Ascending aorta (tissue), 2 donors: ENCODE results near the gene AP5Z1. TPM values are rescaled to one million over a fixed set of nuclear protein-coding genes. Genes with fewer than 3 reads are reported as not detected.

Experiments used
- DNase-seq, 2 donors: peaks; one replicate each; pipeline ENCODE4 v3.0.0-alpha.2; 2019; ENCODE audit warnings: low spot score in 2 of 2
- H3K27ac ChIP-seq, 2 donors: fragments of 200-600 bp; sonication (generic); one replicate each; pipeline ENCODE4 v1.5.1; 2016 to 2017; ENCODE audit warnings: mild to moderate bottlenecking in 1 of 2
- H3K27me3 ChIP-seq: fragments of 200-600 bp; sonication (generic); one replicate; pipeline ENCODE4 v1.5.1; 2017
- H3K36me3 ChIP-seq, 2 donors: fragments of 200-600 bp; sonication (generic); one replicate each; pipeline ENCODE4 v1.5.1; 2016
- H3K4me1 ChIP-seq, 2 donors: fragments of 200-600 bp; sonication (generic); one replicate each; pipeline ENCODE4 v1.5.1; 2016 to 2017; ENCODE audit warnings: mild to moderate bottlenecking in 1 of 2
- H3K4me3 ChIP-seq, 2 donors: fragments of 200-600 bp; sonication (generic); one replicate each; pipeline ENCODE4 v1.5.1; 2016 to 2017; ENCODE audit warnings: mild to moderate bottlenecking in 1 of 2
- H3K9me3 ChIP-seq, 2 donors: fragments of 200-600 bp; sonication (generic); one replicate each; pipeline ENCODE4 v1.5.1; 2016
- intact Hi-C: fragments of 100-400 bp; cut with DNase I; formaldehyde crosslinking; loops from one replicate; pipeline ENCODE4 v1.15.1; 2023
- total RNA-seq: library from RNA; depleted of rRNA; stranded (reverse); fragments of >200 nt; gene quantifications from one replicate; pipeline ENCODE4 v1.1.0, GENCODE V29; 2016
- TF ChIP-seq, protein P1 (sequence below), 3 experiments: fragments of 200-600 bp in 2 of 3; fragments of 450-650 bp in 1 of 3; sonication (generic) in 2 of 3; IDR thresholded peaks; one replicate each; pipeline ENCODE4 v1.5.1; 2016 to 2019; ENCODE audit warnings: antibody characterized with exemption in 3 of 3, mild to moderate bottlenecking in 1 of 3, moderate library complexity in 1 of 3

Gene AP5Z1
- total RNA-seq, 1 donor from 2014 or later: 115 TPM

DNA sequence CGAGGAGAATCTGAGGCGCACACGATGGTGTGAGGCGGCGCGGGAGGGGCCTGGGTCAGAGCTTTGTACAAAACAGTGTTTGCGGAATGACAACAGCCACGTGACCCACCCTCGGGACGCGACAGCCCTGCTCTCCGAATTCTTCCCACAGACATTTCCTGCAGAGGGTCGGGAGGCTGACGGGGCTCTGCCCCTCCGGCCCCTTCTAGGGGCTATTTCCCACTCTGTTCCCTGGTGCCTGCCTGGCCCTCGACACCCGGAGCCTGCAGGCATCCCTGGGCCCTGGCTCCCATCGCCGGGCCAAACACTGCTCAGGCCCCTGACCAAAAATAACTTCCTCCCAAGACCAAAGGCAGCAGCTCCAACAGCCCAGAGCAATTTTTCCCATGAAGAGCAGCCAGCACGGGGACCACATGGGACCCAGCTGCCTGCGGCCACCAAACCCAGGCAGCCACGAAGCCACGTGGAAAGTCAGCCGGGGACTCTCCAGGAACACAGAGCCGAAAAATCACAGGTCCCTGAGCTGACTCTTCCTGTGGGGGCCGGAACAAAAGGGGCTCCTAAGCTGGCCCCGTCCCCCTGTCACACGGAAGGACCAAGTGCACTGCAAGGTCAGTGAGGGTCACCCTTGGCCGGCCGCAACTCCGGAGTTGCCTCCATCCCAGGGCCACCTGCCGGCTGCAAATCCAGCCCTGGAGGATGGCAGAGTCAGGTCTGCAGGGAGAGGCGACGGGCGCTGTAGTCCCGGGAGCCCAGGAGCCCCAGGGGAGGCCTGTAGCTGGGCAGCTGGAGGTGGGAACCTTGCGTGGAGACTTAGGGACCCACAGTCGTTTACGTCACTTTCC, 44.4 kb downstream of the AP5Z1 start:
- H3K27me3 ChIP-seq: no peaks in the 10 kb centered on the region
- peak overlapping the region in 1 of 2 donors; percentile 21 for H3K4me3 ChIP-seq
- intact Hi-C loops: no loop called here
- DNase-seq: no peak
- H3K36me3 ChIP-seq: no peaks in the 10 kb centered on the region
- H3K9me3 ChIP-seq: no peaks in the 10 kb centered on the region
- H3K27ac ChIP-seq: no peak overlapping the region
- peaks cover 0 to 6% of the 10 kb centered on the region in 2 donors for H3K4me1 ChIP-seq
- TF ChIP-seq, protein P1, sequence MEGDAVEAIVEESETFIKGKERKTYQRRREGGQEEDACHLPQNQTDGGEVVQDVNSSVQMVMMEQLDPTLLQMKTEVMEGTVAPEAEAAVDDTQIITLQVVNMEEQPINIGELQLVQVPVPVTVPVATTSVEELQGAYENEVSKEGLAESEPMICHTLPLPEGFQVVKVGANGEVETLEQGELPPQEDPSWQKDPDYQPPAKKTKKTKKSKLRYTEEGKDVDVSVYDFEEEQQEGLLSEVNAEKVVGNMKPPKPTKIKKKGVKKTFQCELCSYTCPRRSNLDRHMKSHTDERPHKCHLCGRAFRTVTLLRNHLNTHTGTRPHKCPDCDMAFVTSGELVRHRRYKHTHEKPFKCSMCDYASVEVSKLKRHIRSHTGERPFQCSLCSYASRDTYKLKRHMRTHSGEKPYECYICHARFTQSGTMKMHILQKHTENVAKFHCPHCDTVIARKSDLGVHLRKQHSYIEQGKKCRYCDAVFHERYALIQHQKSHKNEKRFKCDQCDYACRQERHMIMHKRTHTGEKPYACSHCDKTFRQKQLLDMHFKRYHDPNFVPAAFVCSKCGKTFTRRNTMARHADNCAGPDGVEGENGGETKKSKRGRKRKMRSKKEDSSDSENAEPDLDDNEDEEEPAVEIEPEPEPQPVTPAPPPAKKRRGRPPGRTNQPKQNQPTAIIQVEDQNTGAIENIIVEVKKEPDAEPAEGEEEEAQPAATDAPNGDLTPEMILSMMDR (IDR thresholded peaks at IDR 0.05): no peak

DNA sequence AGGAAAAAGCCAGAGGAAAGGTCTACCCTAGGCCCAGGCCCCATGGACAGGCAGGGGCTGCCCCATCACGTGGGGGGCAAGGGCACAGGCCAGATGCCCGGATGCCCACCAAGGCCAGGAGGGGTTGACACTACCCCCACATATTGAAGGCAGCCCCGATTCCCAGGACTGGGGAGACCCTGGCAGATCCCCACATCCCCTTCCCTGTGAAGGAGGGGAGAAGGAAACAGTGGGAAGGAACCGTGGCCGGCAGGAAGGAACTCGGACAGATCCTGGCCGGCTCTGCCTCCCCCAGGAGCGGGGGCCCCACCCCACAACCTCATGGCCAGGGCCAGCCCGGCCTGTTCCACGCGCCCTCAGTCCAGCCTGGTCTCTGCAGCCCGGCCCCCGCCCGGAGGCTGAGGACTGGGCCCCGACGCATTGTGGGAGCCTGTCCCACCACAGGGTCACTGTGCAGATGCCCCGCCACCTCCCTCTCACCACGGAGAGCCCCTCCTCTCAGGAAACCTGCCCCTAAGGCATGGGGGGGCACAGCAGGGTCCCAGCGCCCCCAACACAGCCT, 45.1 kb downstream of the AP5Z1 start:
- intact Hi-C loops: no loop called here
- DNase-seq: no peak
- Histone ChIP-seq H3K27me3 (no peaks in the 10 kb centered on the region), H3K36me3 (no peaks in the 10 kb centered on the region), H3K4me3 (no peak overlapping the region), H3K4me1 (peaks cover 0 to 6% of the 10 kb centered on the region in 2 donors), H3K27ac (no peak overlapping the region), H3K9me3 (no peaks in the 10 kb centered on the region)
- TF ChIP-seq, protein P1 (IDR thresholded peaks at IDR 0.05): no peak

DNA sequence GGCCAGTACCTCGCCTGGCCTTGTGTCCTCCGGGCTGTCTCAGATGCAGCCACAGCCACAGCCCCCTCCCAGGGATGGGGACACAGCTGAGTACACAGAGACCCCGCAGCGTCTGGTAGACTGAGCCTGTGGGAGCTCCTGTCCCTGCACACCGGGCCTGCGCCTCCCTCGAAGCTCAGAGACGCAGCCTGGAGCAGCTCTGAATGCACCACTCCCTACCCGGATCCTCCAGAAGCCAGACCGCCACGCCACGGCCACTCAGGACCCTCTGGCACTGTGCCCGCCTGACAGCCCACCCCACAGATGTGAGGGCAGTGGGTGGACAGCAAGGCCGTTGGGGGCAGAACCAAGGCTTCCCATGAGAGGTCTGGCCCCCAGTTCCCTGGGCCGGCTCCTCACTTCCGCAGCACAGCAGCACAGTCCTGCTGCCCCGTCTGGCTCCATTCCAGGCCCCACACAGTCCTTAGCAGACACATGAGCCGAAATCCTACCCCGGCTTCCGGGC, 45.6 kb downstream of the AP5Z1 start:
- Histone ChIP-seq H3K27me3 (no peaks in the 10 kb centered on the region), H3K27ac (no peak overlapping the region), H3K4me1 (peaks cover 0 to 6% of the 10 kb centered on the region in 2 donors), H3K9me3 (no peaks in the 10 kb centered on the region), H3K4me3 (no peak overlapping the region), H3K36me3 (no peaks in the 10 kb centered on the region)
- DNase-seq: no peak
- TF ChIP-seq, protein P1 (IDR thresholded peaks at IDR 0.05): no peak
- intact Hi-C loops: no loop called here

DNA sequence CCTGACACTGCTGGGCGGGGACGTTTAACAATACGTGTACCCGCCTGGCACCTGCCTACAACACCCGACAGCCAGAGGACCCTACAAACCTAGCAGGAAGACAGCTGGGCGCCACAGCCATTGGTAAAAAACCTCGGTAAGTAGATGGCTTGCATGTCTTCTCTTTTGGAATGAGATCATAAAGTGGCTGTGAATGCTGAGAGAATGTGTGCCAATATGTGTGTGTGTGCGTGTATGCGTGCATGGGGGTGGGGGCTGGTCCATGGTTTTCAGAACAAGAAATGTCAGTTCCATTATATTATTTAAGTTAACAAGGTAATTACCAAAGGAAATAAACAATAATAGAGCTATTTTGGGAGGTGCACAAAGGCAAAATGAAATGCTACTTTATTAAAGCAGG, 47.3 kb downstream of the AP5Z1 start:
- no peak overlapping the region for H3K4me3 ChIP-seq
- no peaks in the 10 kb centered on the region for H3K9me3 ChIP-seq
- TF ChIP-seq, protein P1 (IDR thresholded peaks at IDR 0.05): no peak
- no peaks in the 10 kb centered on the region for H3K36me3 ChIP-seq
- no peak overlapping the region for H3K27ac ChIP-seq
- no peaks in the 10 kb centered on the region for H3K27me3 ChIP-seq
- peaks cover 0 to 6% of the 10 kb centered on the region in 2 donors for H3K4me1 ChIP-seq
- DNase-seq: no peak
- intact Hi-C loops: no loop called here

GRCh38 chr7:4823441-4824119, 48.2 kb downstream of the AP5Z1 start:
- no peaks in the 10 kb centered on the region for H3K9me3 ChIP-seq
- no peak overlapping the region for H3K27ac ChIP-seq
- no peaks in the 10 kb centered on the region for H3K27me3 ChIP-seq
- peaks cover 0 to 6% of the 10 kb centered on the region in 2 donors for H3K4me1 ChIP-seq
- intact Hi-C loops: no loop called here
- H3K4me3 ChIP-seq: no peak overlapping the region
- TF ChIP-seq, protein P1 (IDR thresholded peaks at IDR 0.05): no peak
- no peaks in the 10 kb centered on the region for H3K36me3 ChIP-seq
- no peak for DNase-seq
